ENCODE measurements around the gene TNFRSF4.
"Not testable (repeated sequence)": the region's sequence is repeated elsewhere in the genome, so short reads cannot be mapped to it uniquely, and the experiment has no call there.

Gene TNFRSF4

GRCh38 chr1:1213345-1214265, at the start of gene TNFRSF4:
Gene TNFRSF4 (minus strand): TSS chr1:1214153. CDS start chr1:1214127, 26 bp downstream.
- DNase-seq (ENCODE audit: low spot score), result no peak

DNA sequence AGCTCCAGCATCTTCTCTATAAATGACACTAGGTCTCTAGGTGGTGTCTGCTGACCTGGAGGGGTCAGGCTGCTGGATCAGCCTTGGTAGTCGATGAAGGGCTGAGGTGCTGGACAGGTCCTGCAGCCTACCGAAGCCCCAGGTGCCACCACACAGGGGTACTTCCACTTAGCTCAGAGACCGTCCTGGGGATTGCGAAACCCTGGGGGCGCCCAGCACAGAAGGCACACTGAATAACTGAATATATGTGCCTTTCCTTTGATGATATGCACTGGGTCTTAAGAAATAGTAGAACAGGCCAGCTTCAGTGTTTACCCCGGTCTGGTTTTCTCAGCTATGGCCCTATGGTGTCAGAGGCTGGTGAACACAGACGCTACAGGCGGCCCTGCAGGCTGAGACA, 48.8 kb upstream of the TNFRSF4 start:
- DNase-seq (ENCODE audit: low spot score), result no peak

DNA sequence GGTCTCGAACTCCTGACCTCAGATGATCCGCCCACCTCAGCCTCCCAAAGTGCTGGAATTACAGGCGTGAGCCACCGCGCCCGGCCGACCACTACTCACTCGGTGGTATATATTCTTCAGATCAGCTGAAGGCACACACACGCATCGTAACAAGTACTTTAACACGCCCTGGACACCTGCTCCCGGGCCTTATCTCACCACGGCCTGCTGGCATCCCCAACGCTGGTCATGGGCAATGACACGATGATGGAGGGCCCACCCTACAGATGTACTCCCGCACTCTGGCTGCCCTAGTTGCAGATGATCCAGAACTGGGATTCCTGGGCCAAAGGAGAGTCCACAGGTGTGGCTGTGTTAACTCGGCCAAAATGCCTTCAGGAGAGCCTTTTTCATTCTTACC, 48.1 kb upstream of the TNFRSF4 start:
- no peak for DNase-seq (ENCODE audit: low spot score)

DNA sequence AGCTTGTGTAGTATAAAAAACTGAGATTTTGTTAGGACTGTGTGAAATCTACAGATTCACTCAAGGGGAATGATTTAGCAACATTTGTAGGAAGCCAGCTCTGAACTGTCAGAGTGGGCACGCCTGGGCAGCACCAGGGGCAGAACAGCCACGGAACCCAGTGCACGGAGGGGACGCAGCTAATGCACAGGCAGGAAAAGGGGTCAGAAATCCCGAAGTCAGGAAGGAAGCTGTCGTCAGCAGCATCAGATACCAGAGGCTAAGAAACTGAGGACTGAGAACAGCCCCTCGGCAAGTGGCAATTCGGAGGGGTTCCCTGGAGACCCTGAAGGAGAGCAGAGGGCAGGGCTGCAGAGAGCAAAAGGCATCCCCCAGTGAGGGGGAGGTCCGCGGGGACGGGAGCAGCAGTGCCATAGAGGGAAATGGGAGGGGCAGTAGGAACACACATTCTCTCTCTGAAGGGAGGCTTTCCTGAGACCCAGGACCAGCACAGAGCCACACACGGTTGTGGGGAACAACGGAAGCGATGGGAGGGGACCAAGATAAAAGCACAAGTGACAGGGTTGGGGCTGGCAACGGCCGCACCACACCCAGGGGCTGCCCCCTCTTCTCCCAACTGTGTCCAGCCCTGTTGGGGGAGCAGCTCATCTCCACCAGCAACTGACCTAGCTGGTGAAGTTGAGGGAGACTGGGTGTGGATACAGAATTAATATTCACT, 47.0 kb upstream of the TNFRSF4 start:
- DNase-seq (ENCODE audit: low spot score), result no peak

DNA sequence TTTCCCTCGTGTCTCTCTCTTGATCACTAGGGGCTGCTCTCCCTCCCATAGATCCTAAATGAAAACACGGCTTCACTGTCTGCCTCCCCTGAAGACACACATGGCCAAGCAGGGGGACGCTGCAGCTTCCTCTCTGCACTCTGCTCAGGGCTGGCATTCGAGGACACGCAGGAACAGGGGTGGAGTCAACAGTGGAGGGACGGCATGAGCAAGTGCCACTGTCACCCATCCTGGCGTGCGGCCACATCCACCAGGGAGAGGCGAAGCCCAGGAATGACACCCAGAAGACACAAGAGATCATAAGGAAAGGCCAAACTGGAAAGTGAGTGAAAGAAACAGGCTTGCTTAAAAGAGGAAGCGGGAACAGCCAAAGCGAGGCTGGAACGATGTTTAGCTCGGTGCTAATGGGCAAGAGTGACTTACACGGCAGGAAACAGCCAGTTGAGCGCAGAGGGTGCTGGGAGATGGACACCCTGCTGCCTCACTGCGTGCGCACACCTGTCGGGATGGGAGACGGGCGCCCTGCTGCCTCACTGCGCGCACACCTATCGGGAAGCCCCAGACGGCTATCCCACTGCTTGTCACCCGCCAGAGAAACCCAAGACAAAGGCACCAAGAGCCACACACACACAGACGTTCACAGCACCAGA, 46.1 kb upstream of the TNFRSF4 start:
- DNase-seq (ENCODE audit: low spot score), result peak; percentile 35

DNA sequence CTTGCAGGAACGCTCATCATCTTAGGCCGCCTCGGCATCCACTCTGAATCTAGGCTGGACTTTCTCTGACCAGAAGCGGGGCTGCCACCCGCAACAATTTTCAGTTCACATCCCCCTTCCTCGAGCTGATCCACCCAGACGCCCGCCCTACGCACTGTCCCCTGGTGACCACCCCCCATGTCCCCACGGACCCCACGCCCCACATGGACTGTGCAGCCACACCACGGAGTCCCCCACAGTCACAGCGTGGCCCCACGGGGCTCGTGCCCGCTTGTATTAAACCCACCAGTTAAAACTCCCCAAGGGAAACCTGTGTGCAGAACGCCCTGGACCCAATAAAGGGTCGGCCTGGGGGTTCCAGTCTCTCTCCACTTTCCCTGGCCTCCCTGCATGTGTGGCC, 45.6 kb upstream of the TNFRSF4 start:
- DNase-seq (ENCODE audit: low spot score), result no peak

DNA sequence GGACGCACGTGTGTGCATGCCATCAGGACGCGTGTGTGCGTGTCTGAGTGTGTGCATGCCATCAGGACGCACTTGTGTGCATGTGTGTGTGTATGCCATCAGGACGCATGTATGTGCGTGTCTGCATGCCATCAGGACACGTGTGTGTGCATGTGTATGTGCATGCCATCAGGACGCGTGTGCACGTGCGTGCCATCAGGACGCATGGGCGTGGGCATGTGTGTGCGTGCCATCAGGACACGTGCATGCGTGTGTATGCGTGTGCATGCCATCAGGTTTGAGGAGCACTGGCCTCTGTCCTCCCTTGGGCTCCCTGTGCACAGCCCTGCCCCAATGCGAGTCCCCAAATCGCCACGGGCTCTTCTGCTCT, 45.2 kb upstream of the TNFRSF4 start:
- no peak for DNase-seq (ENCODE audit: low spot score)

DNA sequence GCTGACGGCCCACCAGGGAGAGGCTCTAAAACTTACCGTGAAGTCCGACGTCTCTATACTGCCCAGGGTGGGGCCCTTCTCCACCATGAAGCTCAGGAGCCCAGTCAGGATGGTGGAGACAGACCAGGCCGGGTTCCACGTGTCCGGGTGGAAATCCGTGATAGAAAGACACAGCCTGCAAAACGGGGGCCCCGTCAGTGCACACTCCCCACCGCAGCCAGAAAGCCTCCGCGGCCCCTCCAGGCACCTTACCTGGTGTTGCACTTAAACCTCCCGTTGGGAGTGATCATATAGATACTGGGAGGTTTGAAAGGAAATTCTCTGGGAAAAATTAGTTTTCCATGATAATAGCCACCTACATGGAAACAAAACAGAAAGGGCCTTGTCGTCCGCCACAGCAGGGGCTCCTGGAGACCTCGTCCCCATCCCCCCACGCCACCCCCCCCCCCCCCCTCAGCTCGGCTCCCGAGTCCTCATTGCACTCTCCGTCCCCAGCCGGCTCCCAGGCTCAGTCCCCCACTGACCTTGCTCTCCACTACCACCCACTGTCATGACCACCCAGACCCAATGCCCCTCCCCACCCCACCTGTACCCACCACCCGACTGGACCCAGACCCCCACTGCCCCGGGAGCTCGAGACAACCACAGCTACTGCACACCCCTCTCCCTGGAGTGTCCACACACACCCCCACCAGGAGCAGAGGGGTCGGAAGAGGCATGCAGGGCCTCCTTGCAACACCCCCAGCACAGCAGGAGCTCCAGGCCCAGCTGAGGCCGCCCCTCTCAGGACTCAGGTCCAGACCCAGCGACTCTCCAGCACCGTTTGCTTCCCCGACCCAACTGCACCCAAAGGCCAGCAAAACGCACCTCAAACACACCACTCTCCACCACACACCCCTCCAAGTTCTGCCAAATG, 43.3 kb upstream of the TNFRSF4 start:
- no peak for DNase-seq (ENCODE audit: low spot score)

GRCh38 chr1:1255611-1256010, 41.7 kb upstream of the TNFRSF4 start:
- no peak for DNase-seq (ENCODE audit: low spot score)

GRCh38 chr1:1255078-1255477, 41.1 kb upstream of the TNFRSF4 start:
- DNase-seq (ENCODE audit: low spot score), result no peak

DNA sequence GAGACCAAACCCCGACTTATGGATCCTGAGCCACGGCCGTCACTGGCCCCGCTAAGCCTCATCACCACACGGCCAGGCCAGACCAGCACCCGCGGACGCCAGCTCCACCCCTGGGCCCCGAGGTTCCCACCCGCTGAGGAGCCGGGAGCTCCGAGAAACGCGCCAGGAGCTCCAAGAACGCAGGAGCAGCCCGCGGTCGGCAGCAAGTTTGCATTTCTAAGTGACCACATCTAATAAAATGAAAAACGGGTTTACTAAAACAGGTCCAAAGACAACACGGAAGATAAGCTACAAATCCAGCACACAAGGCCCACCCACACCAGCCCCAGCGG, 40.7 kb upstream of the TNFRSF4 start:
- no peak for DNase-seq (ENCODE audit: low spot score)

DNA sequence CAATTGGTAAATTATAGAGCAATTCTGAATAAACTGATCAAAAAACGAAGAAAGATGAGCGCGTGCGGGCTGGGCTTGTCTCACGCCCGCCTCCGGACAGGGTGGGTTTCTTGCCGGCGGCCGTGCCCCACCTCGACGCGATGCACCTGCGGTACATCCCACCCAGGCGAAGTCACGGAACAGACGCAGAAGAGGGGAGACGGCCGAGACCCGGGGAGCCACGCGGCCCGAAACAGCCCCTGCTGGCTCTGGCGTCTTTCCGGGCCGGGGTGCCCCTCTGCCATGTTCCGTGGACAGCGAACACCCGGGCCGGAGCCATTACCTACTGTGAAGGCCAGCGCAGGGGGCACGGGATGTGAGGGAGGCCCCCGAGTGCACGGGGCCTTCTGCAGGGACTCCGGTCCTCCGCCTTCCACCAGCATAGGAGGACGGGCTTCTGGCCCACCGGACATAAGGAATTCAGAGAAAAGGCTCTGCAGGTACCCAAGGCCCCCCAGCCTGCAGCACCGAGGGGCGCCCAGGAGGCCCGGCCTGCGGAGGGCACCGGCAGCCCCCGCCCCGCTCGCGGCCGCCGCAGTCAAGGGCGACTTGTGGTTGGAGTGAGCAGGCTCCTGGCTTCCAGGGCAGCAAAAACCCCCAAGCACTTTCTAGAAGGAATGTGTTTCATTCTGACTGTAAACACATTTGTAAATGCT, 40.2 kb upstream of the TNFRSF4 start:
- DNase-seq (ENCODE audit: low spot score), result no peak

GRCh38 chr1:1253314-1253713, 39.4 kb upstream of the TNFRSF4 start:
- no peak for DNase-seq (ENCODE audit: low spot score)

DNA sequence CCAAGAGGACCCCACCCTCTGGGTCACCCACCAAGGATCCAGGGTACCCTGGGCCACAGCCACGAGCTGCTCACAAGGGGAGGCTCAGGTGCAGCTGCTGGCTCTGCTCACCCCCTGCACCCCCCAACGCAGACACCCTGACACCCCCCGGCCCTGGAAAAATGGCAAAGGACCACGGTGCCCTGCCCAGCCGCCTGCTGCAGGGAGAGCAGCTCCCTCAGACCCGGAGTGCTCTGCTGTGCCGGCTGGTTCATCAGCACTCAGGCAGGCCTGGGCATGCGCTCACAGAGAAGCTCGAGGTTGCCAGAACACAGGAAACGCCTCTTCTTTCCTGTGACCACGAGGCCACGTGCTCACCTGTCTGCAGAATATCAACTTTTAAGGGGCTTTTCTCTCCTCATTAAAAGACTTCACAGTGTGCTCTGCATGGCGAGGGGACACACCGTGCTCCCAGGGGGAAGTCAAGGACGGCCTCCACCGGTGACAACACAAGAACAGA, 36.9 kb upstream of the TNFRSF4 start:
- DNase-seq (ENCODE audit: low spot score), result no peak

DNA sequence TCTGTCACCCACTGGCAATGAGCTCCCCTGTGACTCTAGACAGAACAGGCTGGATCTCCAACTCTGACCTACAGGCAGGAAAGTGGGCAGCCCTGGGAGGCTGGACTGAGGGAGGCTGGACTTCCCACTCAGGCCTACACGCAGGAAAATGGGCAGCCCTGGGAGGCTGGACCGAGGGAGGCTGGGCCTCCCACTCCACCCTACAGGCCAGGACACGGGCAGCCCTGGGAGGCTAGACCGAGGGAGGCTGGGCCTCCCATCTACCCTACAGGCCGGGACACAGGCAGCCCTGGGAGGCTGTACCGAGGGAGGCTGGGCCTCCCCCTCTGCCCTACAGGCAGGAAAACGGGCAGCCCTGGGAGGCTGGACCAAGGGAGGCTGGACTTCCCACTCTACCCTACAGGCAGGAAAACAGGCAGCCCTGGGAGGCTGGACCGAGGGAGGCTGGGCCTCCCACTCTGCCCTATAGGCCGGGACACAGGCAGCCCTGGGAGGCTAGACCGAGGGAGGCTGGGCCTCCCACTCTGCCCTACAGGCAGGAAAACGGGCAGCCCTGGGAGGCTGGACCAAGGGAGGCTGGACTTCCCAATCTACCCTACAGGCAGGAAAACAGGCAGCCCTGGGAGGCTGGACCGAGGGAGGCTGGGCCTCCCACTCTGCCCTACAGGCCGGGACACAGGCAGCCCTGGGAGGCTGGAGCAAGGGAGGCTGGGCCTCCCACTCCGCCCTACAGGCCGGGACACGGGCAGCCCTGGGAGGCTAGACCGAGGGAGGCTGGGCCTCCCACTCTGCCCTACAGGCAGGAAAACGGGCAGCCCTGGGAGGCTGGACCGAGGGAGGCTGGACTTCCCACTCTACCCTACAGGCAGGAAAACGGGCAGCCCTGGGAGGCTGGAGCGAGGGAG, 34.3 kb upstream of the TNFRSF4 start:
- not testable (repeated sequence) for DNase-seq (ENCODE audit: low spot score)

GRCh38 chr1:1247341-1247913, 33.5 kb upstream of the TNFRSF4 start:
- DNase-seq (ENCODE audit: low spot score), result no peak

- DNase-seq (ENCODE audit: low spot score), result no peak
These were observed 32.8 kb upstream of the TNFRSF4 start, which contains the start of gene C1QTNF12 for GRCh38 chr1:1246577-1247340. Gene C1QTNF12 (minus strand): TSS chr1:1246722. CDS start chr1:1246690, 32 bp downstream.

DNA sequence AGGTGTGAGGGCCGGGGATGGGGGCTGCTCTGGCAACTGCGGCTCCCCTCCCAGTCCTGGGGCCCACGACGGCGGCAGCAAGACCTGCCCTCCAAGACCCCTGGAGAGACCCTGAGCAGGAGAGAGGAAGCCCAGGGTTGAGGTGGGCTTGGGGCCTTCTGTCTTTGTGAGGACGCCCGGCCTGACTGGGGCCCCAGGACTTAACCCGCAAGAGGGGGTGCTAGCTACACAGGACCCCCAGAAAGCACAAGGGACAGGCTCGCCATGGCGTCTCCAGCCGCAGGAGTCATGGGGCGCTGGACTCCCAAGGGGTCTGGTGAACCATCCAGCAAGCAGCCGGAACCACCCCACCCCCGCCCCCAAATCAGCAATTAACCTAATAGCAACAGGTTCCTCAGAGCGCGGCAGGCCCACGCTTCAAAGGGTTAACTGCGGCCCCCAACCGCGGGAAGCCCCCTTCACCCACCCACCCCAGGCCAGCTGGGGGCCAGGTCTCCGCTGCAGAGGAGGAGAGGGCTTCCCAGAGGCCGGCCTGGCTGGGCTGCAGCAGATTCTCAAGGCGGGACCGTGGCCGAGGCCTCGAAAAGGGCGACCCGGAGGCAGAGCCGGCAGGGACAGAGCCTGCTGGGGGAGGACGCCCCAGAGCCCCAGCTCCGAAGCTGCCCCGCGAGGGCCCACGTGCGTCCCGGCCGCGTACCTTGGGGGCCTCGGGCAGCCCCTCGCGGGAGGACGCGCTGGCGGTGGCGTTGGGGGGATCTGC, 32.0 kb upstream of the TNFRSF4 start:
- DNase-seq (ENCODE audit: low spot score), result no peak

Data from pons (tissue), 1 donor.